K562 (cell line): ENCODE data around the gene SYTL2. TPM values are rescaled to one million over a fixed set of nuclear protein-coding genes. Genes with fewer than 3 reads are reported as not detected.

Experiments
- ATAC-seq: fragments of 200-7000 bp; cut with Tn5 transposase; 3 replicates; pipeline ENCODE4 v1.9.1; 2020; ENCODE audit warnings: moderate library complexity
- BruUV-seq: library from RNA; stranded (reverse); fragments of 400-500 nt; replicated peaks from 2 replicates; lab custom pipeline; 2021; lab: Mats Ljungman, UMichigan
- CTCF ChIA-PET: fragments of 300-600 bp; formaldehyde crosslinking; extraction: SDS; loops from one replicate; lab custom pipeline; 2021; ENCODE audit warnings: low intra/inter-chr PET ratio; lab: Yijun Ruan, JAX
- POLR2A ChIA-PET: fragments of 300-600, 350-650 bp; sonication (Branson Sonifier 250); formaldehyde crosslinking; extraction: SDS; loops from one replicate; lab custom pipeline; 2021; ENCODE audit warnings: antibody characterized with exemption, inconsistent platforms; lab: Yijun Ruan, JAX
- DNase-seq, 4 experiments: peaks; one replicate each; pipeline versions ENCODE4 v3.0.0 to v3.0.0-alpha.2; 2011 to 2018; ENCODE audit warnings: low spot score in 3 of 4, mixed read lengths in 3 of 4; ENCODE audit errors: extremely low read depth in 1 of 4
- FAIRE-seq: peaks from 2 replicates; lab custom pipeline; 2011; peaks lifted over from hg19 to GRCh38; lab: Jason Lieb, UNC
- H2AFZ ChIP-seq: 2 replicates; pipeline ENCODE4 v1.6.0; 2011; ENCODE audit warnings: low read depth, low read length, control low read depth, inconsistent platforms
- H3K27ac ChIP-seq: fragments of 200-600 bp; 3 replicates; pipeline ENCODE4 v1.8.0; 2011; ENCODE audit warnings: low read depth, mild to moderate bottlenecking, control low read depth, inconsistent platforms, low read length, moderate library complexity, mixed read lengths; ENCODE audit errors: extremely low read depth
- H3K27me3 ChIP-seq, 2 experiments: fragments of 300-600 bp in 1 of 2; 2 replicates in 1 of 2; 3 replicates in 1 of 2; pipeline versions ENCODE4 v1.6.0 to v1.8.0; 2011; ENCODE audit warnings: inconsistent platforms in 2 of 2, low read length in 2 of 2, mild to moderate bottlenecking in 1 of 2, mixed read lengths in 1 of 2, moderate library complexity in 1 of 2; ENCODE audit not compliant: control insufficient read depth in 2 of 2, insufficient read depth in 2 of 2
- H3K36me3 ChIP-seq: fragments of 300-600 bp; 3 replicates; pipeline ENCODE4 v1.8.0; 2011; ENCODE audit warnings: mild to moderate bottlenecking, low read length, inconsistent platforms; ENCODE audit not compliant: control insufficient read depth, insufficient read depth
- H3K4me1 ChIP-seq, 2 experiments: fragments of 200-600 bp in 1 of 2; replicated peaks in 1 of 2; 2 replicates in 1 of 2; 3 replicates in 1 of 2; pipeline versions ENCODE4 v1.5.1 to v1.8.0; 2011; ENCODE audit warnings: inconsistent platforms in 2 of 2, low read length in 2 of 2, mild to moderate bottlenecking in 1 of 2, mixed read lengths in 1 of 2, moderate library complexity in 1 of 2; ENCODE audit not compliant: control insufficient read depth in 2 of 2, insufficient read depth in 2 of 2
- H3K4me2 ChIP-seq: 2 replicates; pipeline ENCODE4 v1.6.1; 2011; ENCODE audit warnings: low read length, control low read depth, inconsistent platforms, mixed read lengths; ENCODE audit not compliant: insufficient read depth
- H3K4me3 ChIP-seq: fragments of 200-600 bp; sonication (generic), shearing (Covaris generic); 2 replicates; pipeline ENCODE4 v1.5.1; 2016; ENCODE audit warnings: control low read depth, inconsistent platforms
- H3K79me2 ChIP-seq: fragments of 200-600 bp; 3 replicates; pipeline ENCODE4 v1.8.0; 2011; ENCODE audit warnings: low read length, inconsistent platforms; ENCODE audit not compliant: control insufficient read depth, insufficient read depth
- H3K9ac ChIP-seq, 2 experiments: 2 replicates each; pipeline versions ENCODE4 v1.6.0 to v1.6.1; 2011; ENCODE audit warnings: low read depth in 2 of 2, low read length in 2 of 2, control low read depth in 1 of 2, inconsistent platforms in 1 of 2, mild to moderate bottlenecking in 1 of 2, mixed read lengths in 1 of 2; ENCODE audit not compliant: insufficient read depth in 1 of 2
- H3K9me1 ChIP-seq: one replicate; pipeline ENCODE4 v1.6.0; 2011; ENCODE audit warnings: inconsistent platforms, mild to moderate bottlenecking, low read length, moderate library complexity; ENCODE audit not compliant: control insufficient read depth, insufficient read depth
- H3K9me3 ChIP-seq: replicated peaks from 2 replicates; pipeline ENCODE4 v1.5.1; 2011; ENCODE audit warnings: low read depth, low read length, inconsistent platforms; ENCODE audit not compliant: control insufficient read depth, insufficient read depth
- H4K20me1 ChIP-seq: replicated peaks from 2 replicates; pipeline ENCODE4 v1.6.1; 2011; ENCODE audit warnings: low read length, inconsistent platforms, mixed read lengths; ENCODE audit not compliant: control insufficient read depth, insufficient read depth
- CEBPB ChIP-seq: fragments of 450-650 bp; IDR thresholded peaks from 2 replicates; pipeline ENCODE4 v1.6.1; 2016; ENCODE audit warnings: missing genetic modification characterization, missing compliant biosample characterization
- CEBPG ChIP-seq, 3 experiments: fragments of 200-800 bp in 1 of 3; sonication (Bioruptor generic) in 1 of 3; sonication (generic) in 1 of 3; formaldehyde crosslinking in 1 of 3; IDR thresholded peaks in 2 of 3; conservative IDR thresholded peaks in 1 of 3; 2 replicates each; pipeline versions ENCODE4 v1.6.1 to v1.8.0; 2016 to 2022; ENCODE audit warnings: missing compliant biosample characterization in 2 of 3, missing genetic modification characterization in 2 of 3, mild to moderate bottlenecking in 1 of 3, missing genetic modification reagents in 1 of 3
- KAT7 ChIP-seq: sonication (generic); formaldehyde crosslinking; IDR thresholded peaks from 2 replicates; pipeline ENCODE4 v1.8.0; 2022; ENCODE audit warnings: missing genetic modification reagents, mild to moderate bottlenecking, borderline replicate concordance
- SMARCA5 ChIP-seq: fragments of 450-650 bp; IDR thresholded peaks from 2 replicates; pipeline ENCODE4 v1.6.1; 2016
- whole genome bisulfite sequencing: fragments of 100-300 bp; shearing (Covaris generic); methylation state at CpG from one replicate; pipeline ENCODE4 v1.1.6; 2016; ENCODE audit warnings: low coverage, mixed read lengths; ENCODE audit not compliant: insufficient coverage; ENCODE audit errors: missing lambda C conversion rate; 5-methylcytosine and 5-hydroxymethylcytosine counted together
- in situ Hi-C: fragments of 300-500 bp; cut with MboI; formaldehyde crosslinking; loops from 4 replicates; pipeline ENCODE4 v1.15.0; 2018; ENCODE audit warnings: inconsistent platforms, mixed read lengths
- intact Hi-C: fragments of 100-400 bp; cut with micrococcal nuclease; formaldehyde crosslinking; loops from 2 replicates; pipeline ENCODE4 v1.14.2; 2022
- polyA plus RNA-seq, 8 experiments: library from polyadenylated mRNA; depleted of rRNA in 4 of 8; stranded (reverse) in 5 of 8; unstranded in 3 of 8; fragments of >200 nt; fragmentation: Nextera tagmentation in 2 of 8; fragmentation: Illumina TruSeq in 1 of 8; extraction: Ambion mirVana in 2 of 8; extraction: Trizol in 1 of 8; gene quantifications; 2 replicates each; pipeline versions ENCODE4 v1.2.1 to v1.2.3, GENCODE V29; 2011 to 2014; ENCODE audit warnings: inconsistent platforms in 1 of 8, missing spikeins in 1 of 8
- total RNA-seq, 7 experiments: library from RNA; depleted of rRNA in 6 of 7; stranded (reverse); fragments of >200 nt in 6 of 7; fragmentation: Illumina TruSeq in 2 of 7; extraction: Trizol in 2 of 7; gene quantifications; 2 replicates each; pipeline versions ENCODE4 v1.2.1 to v1.2.3, GENCODE V29; 2011 to 2021; ENCODE audit warnings: low replicate concordance in 1 of 7
- TF ChIP-seq, protein P1 (sequence below): fragments of 450-650 bp; IDR thresholded peaks from 2 replicates; pipeline ENCODE4 v1.6.1; 2016; ENCODE audit warnings: missing biosample characterization, missing genetic modification characterization

Gene SYTL2
- total and polyA plus RNA-seq, 9 of the 15 experiments (the other 6 are each of a cell fraction or from before 2014, with no cell fraction given), result 0.05 to 0.57 (median 0.35) TPM

DNA sequence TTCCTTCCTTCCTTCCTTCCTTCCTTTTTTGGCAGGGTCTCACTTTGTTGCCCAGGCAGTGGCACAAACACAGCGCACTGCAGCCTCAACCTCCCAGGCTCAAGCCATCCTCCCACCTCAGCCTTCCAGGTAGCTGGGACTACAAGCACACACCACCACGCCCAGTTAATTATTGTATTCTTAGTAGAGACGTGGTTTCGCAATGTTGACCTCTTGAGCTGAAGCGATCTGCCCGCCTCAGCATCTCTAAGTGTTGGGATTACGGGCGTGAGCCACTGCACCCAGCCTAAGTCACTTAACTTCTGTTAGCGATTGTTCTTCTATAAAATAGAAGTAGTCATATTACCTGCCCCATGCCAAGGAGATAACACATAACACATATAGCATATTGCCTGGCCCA is 2.8 kb upstream of the SYTL2 start:
- Histone ChIP-seq H3K79me2 (no peaks in the 10 kb centered on the region), H3K4me3 (no peak overlapping the region), H3K36me3 (no peaks in the 10 kb centered on the region), H3K9me1 (no peaks in the 10 kb centered on the region), H3K27me3 (peaks cover 17 to 33% of the 10 kb centered on the region in 2 experiments), H2AFZ (no peak overlapping the region), H3K27ac (no peak overlapping the region), H4K20me1 (no peaks in the 10 kb centered on the region), H3K4me2 (no peak overlapping the region), H3K9ac (no peak overlapping the region), H3K9me3 (no peaks in the 10 kb centered on the region), H3K4me1 (peaks cover 9 to 10% of the 10 kb centered on the region in 2 experiments; a peak in 3 of 5 replicates)
- intact Hi-C loops, result no loop called here
- DNase-seq (no peak), ATAC-seq (no peak), FAIRE-seq (no peak)
- TF ChIP-seq CEBPG (CRISPR knock-in tag; IDR thresholded peaks at IDR 0.05) (no peak), CEBPG (tag; conservative IDR thresholded peaks at IDR 0.05 in 1 of 2, IDR thresholded peaks at IDR 0.05 in 1 of 2) (peak in 1 of 2 experiments; percentile 30; a peak in 1 of 4 replicates), CEBPB (tag) (peak; percentile 32; the same call in 1 of the 2 replicates), SMARCA5 (no peak), KAT7 (no peak)
- TF ChIP-seq, protein P1, sequence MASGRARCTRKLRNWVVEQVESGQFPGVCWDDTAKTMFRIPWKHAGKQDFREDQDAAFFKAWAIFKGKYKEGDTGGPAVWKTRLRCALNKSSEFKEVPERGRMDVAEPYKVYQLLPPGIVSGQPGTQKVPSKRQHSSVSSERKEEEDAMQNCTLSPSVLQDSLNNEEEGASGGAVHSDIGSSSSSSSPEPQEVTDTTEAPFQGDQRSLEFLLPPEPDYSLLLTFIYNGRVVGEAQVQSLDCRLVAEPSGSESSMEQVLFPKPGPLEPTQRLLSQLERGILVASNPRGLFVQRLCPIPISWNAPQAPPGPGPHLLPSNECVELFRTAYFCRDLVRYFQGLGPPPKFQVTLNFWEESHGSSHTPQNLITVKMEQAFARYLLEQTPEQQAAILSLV (tag), result no peak
- BruUV-seq, result no TSS peak
- WGBS, result 1% methylated on average over 8 of the region's 9 CpGs
- ChIA-PET POLR2A (interaction anchor here (1.2 to 2.0 kb wide), 2 partner anchors 9 to 11 kb away, joined by 3 to 5 read pairs; no protein-coding TSS in a partner anchor), CTCF (no interaction called here)
- in situ Hi-C loops, result no loop called here
